ENCODE measurements around the gene FOXK2.
"Not testable (repeated sequence)": the region's sequence is repeated elsewhere in the genome, so short reads cannot be mapped to it uniquely, and the experiment has no call there.

Gene FOXK2

DNA sequence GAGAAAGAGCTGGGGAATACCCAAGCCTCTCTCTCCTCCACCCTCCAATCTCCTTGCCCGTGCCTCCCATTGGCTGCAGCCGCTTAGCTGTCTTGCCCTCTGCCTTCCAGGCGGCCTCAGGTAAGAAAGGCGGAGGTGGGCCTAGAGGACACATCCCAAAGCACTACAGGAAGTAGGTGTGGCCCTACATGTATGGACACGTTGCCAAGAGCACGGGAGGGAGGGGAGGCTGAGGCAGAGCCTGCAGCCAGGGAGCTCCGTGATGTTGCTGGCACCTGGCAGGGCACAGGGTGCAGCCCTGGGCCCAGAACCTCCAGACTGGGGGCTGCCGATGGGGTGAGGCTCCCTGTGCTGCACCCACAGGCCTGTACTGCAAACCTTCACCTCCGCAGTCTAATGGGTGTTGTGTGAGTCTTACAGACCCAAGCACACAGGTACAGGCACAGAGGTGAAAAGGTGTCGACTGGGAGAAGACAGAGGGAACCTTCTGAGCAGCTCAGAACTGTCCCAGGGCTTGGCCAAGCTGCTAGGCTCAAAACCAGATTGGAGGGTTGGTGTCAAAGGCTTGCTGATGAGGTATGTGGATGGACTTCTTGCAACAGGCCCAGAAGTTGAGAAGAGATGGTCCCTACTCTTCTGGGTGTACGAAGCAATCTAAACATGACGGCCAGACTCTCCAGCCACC, 23.5 kb upstream of the FOXK2 start:
- DNase-seq, result no peak

DNA sequence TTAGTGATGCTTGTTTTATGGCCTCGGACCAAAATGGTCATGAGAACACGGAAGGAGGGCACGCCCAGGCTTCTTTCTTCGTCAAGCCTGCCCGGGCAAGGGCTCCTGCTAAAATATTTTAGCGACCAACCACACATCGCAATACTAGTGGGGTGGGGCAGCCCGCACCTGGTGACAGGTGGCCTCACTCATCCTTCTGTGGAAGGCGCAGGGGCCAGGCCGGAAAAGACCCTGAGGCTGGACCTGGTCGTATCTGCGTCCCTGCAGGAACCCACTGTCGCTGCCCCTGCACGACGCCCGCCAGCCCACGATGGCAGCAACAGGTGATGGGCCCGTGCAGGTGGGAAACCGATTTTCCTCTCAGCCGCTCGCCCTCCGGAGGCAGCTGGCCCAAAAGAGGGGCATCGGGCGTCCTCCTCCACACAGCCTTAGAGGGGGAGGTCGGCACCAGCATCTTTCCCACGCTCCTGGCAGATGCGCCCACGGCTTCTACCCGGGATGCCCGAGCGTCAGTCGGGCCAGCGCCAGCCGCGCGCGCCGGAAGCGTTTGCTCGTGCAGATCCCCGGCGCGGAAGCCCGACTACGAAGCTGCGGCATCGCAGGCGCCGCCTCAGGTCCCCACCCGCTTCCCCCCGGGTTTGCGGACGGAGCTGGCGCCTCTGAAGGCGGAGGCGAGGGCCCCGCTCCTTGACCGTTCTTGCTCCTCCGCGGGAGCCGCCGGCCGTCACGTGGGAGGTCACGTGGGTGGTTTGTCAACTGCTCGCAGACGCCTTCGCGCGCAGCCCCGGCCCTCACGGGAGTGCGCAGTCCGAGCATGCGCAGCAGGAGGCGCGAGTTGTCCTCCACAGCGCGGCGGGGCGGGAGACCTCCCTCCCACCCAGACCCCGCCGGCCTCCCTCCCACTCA, 22.8 kb upstream of the FOXK2 start:
- peak; percentile 86 to 91 for DNase-seq

DNA sequence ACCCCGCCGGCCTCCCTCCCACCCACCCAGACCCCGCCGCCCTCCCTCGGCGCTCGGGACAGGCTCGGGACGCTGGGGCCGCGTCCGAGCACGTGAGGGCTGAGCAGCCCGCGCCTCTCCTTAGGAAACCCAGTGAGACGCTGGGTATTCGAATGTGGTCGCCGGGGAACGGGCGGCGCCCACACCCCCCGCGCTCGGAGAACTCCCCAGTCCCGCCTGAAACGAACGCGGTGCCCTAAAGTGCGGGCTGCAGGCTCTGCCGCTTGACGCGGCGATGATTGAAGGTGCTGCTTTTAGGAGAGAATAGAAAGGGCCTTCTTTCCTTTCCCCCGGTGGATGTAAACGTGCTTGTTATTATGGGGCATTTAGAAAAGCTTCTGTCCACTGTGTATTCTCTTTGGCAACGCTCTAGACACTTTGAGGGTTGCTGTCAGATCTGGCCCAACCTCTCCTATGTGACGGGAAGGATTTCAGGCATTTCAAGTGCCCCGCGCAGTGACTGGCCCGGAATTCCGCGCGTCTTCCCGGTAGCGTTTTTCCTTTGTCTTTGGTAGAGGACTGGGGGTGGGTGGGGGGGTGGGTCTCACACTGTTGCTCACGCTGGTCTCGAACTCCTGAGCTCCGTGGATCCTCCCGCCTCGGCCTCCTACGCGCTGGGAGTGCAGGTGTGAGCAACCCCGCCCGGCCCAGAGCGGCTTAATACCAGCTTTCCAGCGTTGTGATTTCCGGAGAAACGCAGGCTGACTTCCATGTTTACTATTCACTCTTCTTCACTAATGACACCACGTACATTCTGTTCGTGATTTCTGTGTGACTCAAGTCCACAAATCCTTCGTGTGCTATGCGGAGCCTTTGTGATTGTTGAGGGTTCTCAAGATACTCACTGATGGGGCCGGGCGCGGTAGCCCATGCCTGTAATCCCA, 21.8 kb upstream of the FOXK2 start:
- peak in 1 of 2 donors; percentile 24 for DNase-seq

DNA sequence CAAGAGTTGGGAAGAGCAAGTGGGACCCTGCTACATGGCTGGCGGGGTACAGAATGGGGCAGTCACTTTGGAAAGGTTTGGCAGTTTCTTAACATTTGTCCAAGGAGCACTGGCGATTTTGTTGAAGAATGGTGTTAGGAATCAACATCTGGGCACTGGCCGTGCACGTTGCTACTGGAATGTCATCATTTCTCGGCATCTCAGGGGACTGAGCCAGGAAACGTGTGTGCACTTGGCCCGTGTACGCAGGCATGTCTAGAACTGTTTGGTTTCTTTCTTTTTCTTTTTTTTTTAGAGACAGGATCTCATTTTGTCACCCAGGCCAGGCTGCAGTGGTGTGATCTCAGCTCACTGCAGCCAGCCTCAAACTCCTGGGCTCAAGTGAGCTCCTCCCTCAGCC, 17.3 kb upstream of the FOXK2 start:
- DNase-seq, result no peak

DNA sequence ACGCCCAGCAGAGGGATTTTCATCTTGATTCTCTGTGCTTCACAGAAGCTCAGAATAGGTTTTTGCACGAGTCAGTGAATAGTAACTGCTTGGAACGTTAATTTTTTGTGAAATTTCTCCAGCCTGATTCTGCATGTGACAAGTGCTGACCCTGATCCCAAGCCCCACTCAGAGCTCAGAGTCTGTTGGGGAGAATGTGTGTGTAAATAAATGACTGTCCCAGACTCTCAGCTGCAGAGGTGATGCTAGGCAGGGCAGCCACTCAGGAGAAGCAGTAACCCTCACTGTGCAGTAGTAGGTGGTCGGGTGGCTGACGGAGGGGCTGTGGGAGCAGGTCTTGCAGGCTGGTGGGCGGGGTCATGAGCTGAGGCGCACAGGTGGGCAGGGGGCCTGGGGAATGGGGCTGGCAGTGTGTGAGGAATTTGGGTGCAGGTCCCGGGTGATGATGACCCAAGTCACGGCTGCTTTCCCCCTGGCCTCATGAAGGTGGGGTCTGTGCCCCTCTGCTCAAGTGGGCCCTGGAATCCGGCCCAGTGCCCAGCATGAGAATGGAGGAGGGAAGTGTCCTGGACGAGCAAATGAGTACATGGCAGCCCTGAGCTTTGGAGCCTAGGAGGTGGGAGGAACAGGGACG, 16.3 kb upstream of the FOXK2 start:
- no peak for DNase-seq

DNA sequence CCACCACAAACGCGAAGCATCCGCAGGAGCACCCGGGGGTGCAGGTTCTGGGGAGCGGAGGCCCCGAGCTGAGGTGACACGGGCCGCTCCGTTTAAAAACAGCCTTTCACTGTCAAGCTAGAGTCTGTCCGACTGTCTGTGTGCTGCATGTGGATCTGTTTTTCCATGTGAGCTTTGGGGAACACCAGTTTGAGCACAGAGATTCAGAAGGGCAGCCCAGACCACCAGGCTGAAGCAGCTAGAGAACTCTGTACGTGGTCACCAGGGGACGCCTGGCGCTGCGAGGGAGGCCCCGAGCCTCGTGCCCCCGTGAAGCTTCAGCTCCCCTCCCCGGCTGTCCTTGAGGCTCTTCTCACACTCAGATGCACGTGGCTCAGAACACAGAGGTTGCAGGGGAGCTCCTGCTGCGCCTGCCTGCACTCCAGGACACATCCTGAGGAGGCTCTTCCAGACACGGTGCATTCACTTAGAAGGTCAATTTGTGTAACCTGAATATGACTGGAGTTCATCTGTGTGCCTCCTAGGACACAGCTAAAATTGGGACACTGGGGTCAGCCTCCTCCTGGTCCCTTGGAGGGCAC, 15.7 kb upstream of the FOXK2 start:
- no peak for DNase-seq

DNA sequence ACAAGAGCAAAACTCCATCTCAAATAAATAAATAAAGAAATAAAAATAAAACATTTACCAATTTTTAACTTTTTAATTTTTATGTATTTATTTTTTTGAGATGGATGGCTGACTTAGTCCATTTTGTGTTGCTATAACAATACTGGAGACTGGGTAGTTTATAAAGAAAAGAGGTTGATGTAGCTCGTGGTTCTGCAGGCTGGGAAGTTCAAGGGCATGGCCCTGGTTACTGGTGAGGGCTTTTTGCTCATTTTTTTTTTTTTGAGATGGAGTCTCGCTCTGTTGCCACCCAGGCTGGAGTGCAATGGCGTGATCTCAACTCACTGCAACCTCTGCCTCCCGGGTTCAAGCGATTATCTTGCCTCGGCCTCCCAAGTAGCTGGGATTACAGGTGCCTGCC, 14.2 kb upstream of the FOXK2 start:
- no peak for DNase-seq

DNA sequence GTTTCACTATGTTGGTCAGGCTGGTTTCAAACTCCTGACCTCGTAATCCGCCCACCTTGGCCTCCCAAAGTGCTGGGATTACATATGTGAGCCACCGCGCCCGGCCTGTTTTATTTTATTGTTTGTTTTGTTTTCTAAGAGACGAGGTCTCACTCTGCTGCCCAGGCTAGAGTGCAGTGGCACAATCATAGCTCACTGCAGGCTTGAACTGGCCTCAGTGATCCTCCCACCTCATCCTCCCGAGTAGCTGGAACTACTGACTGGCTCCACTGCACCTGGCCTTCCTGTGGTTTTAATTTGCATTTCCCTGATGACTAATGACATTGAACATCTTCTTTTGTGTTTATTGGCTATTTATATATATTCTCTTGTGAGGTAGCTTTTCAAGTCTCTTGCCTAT, 13.1 kb upstream of the FOXK2 start:
- DNase-seq, result not testable (repeated sequence)

DNA sequence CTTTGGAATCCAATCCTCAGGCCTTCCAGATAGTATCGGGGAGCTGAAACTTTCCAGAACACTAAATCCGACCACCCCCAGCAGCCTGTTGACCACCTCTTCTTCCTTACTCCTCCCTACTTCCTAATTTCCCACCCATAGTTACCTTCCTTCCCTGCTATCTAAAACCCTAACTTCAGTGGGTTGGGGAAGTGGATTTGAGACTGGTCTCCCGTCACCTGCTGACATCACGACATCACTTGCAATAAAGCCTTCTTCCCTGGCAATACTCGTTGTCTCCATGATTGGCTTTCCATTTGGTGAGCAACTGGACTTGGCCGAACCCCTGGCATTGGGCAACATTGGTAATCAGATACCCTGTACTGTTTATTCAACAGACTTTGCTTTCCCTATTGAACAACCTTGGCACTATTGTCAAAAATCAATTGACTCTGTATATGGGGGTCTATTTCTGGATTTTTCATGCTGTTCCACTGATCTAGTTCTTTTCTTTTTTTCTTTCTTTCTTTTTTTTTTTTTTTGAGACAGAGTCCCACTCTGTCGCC, 11.8 kb upstream of the FOXK2 start:
- DNase-seq, result no peak

DNA sequence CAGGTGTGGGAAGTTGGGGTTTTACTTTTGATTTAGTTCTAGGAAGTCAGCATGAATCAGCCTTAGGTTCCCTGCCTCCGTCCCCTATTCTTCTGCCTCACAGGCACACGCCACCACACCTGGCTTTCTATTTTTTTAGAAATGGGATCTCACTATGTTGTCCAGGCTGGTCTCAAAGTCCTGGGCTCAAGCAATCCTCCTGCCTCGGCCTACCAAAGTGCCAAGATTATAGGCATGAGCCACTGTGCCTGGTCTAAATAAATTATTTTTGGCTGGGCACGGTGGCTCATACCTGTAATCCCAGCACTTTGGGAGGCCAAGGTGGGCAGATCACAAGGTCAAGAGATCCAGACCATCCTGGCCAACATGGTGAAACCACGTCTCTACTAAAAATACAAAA, 7.9 kb upstream of the FOXK2 start:
- not testable (repeated sequence) for DNase-seq

DNA sequence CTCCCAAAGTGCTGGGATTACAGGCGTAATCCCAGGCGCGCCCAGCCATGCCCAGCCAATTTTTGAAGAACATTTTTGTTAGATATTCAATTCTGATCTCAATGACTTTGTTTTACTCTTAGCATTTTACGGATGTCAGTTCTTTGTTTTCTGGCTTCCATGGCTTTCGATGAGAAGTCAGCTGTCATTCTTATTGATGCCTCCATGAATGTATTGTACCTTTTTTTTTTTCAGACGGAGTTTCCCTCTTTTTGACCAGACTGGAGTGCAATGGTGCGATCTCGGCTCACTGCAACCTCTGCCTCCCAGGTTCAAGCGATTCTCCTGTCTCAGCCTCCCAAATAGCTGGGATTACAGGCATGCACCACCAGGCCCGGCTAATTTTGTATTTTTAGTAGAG, 5.7 kb upstream of the FOXK2 start:
- DNase-seq, result not testable (repeated sequence)

DNA sequence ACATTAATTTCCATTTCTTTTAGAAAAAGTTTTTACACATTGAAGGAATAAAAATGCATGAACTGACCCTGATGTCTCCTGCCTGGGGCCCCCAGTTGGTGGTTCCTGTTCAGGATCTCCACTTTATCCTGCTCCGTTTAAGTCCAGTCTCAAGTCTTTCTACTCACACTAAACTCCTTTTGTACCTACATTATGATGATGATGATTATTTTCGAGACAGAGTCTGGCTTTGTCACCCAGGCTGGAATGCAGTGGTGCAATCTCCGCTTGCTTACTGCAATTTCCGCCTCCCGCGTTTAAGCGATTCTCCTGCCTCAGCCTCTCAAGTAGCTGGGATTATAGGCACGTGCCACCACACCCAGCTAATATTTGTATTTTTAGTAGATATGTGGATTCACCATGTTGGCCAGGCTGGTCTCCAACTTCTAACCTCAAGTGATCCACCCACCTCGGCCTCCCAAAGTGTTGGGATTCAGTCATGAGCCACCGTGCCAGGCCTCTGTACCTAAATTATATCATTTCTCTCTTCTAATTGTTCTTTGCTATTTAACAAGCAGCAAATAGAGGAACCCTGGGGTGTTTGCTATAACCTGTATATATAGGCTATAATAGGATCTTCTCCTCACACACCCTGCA, 2.2 kb upstream of the FOXK2 start:
- no peak for DNase-seq

DNA sequence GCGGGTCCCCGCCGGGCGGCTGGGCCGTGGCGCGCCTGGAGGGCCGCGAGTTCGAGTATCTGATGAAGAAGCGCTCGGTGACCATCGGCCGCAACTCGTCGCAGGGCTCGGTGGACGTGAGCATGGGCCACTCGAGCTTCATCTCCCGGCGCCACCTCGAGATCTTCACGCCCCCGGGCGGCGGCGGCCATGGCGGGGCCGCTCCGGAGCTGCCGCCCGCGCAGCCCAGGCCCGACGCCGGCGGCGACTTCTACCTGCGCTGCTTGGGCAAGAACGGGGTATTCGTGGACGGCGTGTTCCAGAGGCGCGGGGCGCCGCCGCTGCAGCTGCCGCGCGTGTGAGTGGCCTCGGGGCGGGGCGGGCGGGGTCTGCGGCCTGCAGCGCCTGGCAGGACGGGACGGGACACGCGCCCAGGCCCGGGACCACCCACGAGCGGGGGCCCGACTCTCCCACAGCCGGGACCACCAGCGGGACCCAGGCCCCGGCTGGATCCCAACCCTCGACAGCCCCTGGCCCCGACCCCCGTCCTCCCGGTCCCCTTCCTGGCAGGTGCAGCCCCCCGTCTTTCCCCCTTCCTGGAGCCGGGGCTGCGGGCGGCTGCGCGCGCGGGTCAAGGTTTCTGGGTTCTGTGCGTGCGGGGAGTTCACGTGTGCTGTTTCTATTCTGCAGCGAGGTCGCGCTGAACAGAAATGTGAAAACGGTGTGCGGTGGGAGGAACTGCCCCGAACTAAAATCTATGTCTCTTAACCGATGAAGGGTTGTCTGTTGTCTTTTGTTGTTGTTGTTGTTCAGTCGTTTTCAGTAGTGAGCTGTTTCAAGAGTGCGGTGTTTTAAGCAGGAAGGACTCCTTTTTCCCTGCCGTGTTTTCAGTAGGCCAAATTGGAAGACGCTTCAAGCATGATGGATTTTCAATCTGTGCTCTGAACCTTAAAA, 705 bp downstream of the FOXK2 start:
- DNase-seq, result peak in 1 of 2 donors; percentile 21

DNA sequence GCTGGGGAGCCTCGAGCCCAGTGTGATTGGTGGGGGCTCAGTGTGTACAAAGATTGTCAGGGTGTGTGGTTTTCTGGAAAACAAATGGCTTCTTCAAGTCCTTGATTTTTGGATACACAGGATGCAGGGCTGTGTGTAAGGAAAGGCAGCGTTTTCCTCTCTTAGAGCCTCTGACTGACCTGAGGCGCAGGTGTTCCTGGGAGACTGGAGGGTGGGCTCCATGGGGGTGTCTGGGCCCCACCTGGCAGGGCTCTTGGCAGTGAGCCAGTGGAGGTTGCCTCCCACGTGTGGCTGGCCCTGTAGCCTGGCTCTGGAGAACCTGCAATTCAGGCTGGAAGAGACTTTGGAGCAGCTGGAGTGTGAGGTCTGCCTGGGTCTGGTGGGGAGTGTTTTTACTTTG, 5.0 kb downstream of the FOXK2 start:
- no peak for DNase-seq

DNA sequence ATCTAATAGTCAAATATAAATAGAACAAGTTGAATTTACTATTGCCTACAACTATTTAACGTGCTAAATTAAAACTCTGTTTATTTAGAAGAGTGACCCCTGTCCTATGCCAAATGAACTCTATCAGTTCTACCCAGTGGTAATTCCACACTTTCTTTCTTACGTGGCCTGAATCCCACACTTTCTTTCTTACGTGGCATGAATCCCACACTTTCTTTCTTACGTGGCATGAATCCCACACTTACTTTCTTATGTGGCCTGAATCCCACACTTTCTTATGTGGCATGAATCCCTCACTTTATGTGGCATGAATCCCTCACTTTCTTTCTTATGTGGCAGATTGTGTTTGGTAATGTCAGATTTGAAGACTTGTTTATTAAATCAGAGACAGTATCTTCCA, 6.2 kb downstream of the FOXK2 start:
- no peak for DNase-seq

DNA sequence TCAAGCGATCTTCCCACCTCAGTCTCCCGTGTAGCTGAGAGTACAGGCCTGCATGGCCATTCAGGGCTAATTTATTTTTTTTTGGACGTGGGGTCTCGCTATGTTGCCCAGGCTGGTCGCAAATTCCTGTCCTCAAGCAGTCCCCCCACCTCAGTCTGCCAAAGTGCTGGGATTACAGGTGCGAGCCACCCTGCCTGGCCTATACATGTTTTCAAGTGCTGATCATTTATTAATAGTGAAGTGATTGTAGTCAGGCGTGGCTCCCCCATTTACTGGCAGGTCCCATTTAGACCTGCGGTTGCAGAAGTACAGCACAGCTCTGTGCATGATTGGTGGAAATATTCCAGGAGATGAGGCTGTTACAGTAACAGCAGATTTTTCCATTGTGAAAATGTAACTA, 8.4 kb downstream of the FOXK2 start:
- DNase-seq, result no peak

DNA sequence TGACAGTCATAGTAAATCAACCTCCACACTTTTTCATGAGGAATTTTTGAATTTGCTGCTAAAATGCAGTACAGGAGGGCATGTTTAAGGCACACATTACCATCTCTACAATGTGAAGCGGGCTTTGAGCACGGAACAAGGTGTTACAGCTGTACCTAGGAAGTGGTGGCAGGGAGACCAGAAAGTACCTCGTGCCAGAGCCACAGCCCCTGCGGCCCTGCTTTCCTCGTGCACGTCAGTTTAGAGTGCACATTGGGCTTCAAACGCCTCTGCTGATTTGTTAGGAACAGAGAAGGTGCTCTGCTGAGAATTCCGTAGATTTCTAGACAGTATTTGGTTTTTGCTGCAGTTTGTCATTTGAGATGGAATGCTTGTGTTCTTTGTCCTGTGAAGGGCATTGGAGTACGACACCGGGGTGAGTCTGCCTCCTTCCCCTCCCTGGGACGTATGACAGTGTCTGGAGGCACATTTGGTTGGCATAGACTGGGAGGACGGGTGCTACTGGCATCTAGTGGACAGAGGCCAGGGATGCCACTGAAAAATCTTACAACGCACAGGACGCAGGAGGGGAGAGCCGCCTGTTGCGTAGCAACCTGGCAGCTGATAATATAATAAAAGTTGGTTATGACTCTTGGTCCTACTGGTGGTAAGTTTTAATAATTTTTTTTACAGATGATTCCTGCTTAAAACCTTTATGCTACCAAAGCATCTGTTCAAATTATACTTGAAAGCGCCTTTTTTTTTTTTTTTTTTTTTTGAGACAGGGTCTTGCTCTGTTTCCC, 9.1 kb downstream of the FOXK2 start:
- peak; percentile 57 to 61 for DNase-seq

DNA sequence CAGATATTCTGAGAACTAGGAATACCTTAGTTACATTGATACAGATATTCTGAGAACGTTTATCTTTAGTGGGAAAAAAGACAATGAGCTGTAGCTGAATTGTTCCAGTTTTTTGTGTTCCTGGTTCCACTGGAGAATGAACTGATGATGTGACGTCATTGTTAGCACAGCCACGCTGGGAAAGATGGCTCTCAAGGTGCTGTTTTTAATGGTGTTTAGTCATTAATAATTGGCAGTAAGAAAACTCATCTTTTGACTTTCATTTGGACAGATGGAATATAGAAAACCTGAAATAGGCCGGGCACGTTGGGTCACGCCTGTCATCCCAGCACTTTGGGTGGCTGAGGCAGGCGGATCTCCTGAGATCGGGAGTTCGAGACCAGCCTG, 10.4 kb downstream of the FOXK2 start:
- no peak for DNase-seq

DNA sequence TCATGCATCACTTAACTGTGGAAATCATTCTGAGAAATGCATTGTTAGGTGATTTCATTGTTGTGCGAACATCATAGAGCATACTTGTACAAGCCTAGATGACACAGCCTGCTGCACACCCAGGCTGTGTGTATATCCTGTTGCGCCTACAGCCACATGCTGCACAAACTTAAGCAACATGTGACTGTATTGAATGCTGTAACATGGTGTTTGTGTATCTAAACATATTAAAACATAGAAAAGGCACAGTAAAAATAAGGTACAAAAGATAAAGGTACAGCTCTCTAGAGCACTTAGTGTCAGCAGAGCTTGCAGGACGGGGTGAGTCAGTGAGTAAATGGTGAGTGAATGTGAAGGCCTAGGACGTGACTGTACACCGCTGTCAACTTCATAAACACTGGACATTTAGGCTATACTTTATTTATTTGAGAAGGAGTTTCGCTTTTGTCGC, 11.9 kb downstream of the FOXK2 start:
- DNase-seq, result no peak
